Effector memory CD4-positive, alpha-beta T cell (primary cell): ENCODE results near the gene OSBPL2.

Experiments used
- DNase-seq, 3 donors: peaks; one replicate each; pipeline ENCODE4 v3.0.0-alpha.2; 2020
- H3K27ac ChIP-seq: 2 replicates; pipeline ENCODE4 v1.7.0; 2013; ENCODE audit warnings: mild to moderate bottlenecking, low read length, moderate library complexity; ENCODE audit not compliant: insufficient read depth, poor library complexity, severe bottlenecking
- H3K27me3 ChIP-seq: replicated peaks from 2 replicates; pipeline ENCODE4 v1.7.0; 2013; ENCODE audit warnings: mild to moderate bottlenecking, low read length; ENCODE audit not compliant: insufficient read depth, control insufficient read depth, poor library complexity, severe bottlenecking
- H3K36me3 ChIP-seq: 2 replicates; pipeline ENCODE4 v1.7.0; 2013; ENCODE audit warnings: mild to moderate bottlenecking, low read length, moderate library complexity; ENCODE audit not compliant: control insufficient read depth, insufficient read depth
- H3K4me1 ChIP-seq: 2 replicates; pipeline ENCODE4 v1.7.0; 2013; ENCODE audit warnings: low read length, mild to moderate bottlenecking; ENCODE audit not compliant: control insufficient read depth, insufficient read depth, poor library complexity, severe bottlenecking
- H3K4me3 ChIP-seq: 2 replicates; pipeline ENCODE4 v1.7.0; 2013; ENCODE audit warnings: low read length, low read depth, mild to moderate bottlenecking; ENCODE audit not compliant: insufficient read depth, poor library complexity, severe bottlenecking
- H3K9me3 ChIP-seq: 2 replicates; pipeline ENCODE4 v1.7.0; 2013; ENCODE audit warnings: mild to moderate bottlenecking, low read length, moderate library complexity; ENCODE audit not compliant: control insufficient read depth

Gene OSBPL2

GRCh38 chr20:62311832-62312661, 73.7 kb downstream of the OSBPL2 start:
- H3K4me3 ChIP-seq: no peak overlapping the region
- H3K36me3 ChIP-seq: peaks cover 23% of the 10 kb centered on the region
- no peaks in the 10 kb centered on the region for H3K9me3 ChIP-seq
- H3K4me1 ChIP-seq: no peaks in the 10 kb centered on the region
- H3K27me3 ChIP-seq: no peaks in the 10 kb centered on the region
- DNase-seq: no peak
- H3K27ac ChIP-seq: no peak overlapping the region

GRCh38 chr20:62312662-62312977, 74.3 kb downstream of the OSBPL2 start:
- no peak for DNase-seq
- Histone ChIP-seq H3K36me3 (peaks cover 17% of the 10 kb centered on the region), H3K4me1 (no peaks in the 10 kb centered on the region), H3K27me3 (no peaks in the 10 kb centered on the region), H3K4me3 (no peak overlapping the region), H3K9me3 (no peaks in the 10 kb centered on the region), H3K27ac (no peak overlapping the region)

- Histone ChIP-seq H3K36me3 (peaks cover 13% of the 10 kb centered on the region), H3K9me3 (no peaks in the 10 kb centered on the region), H3K27ac (no peak overlapping the region), H3K27me3 (no peaks in the 10 kb centered on the region), H3K4me3 (no peak overlapping the region), H3K4me1 (no peaks in the 10 kb centered on the region)
- DNase-seq: no peak
Observed at GRCh38 chr20:62313021-62313420, 74.7 kb downstream of the OSBPL2 start.

- H3K27ac ChIP-seq: no peak overlapping the region
- H3K4me3 ChIP-seq: no peak overlapping the region
- H3K9me3 ChIP-seq: no peaks in the 10 kb centered on the region
- H3K4me1 ChIP-seq: no peaks in the 10 kb centered on the region
- H3K27me3 ChIP-seq: no peaks in the 10 kb centered on the region
- no peak for DNase-seq
- peaks cover 6% of the 10 kb centered on the region for H3K36me3 ChIP-seq
Observed at GRCh38 chr20:62313460-62314338, 75.4 kb downstream of the OSBPL2 start.

GRCh38 chr20:62314339-62314638, 76.0 kb downstream of the OSBPL2 start:
- H3K4me3 ChIP-seq: no peak overlapping the region
- no peaks in the 10 kb centered on the region for H3K4me1 ChIP-seq
- H3K36me3 ChIP-seq: peaks cover under 1% of the 10 kb centered on the region
- H3K27me3 ChIP-seq: no peaks in the 10 kb centered on the region
- no peak overlapping the region for H3K27ac ChIP-seq
- H3K9me3 ChIP-seq: no peaks in the 10 kb centered on the region
- no peak for DNase-seq

GRCh38 chr20:62314711-62315302, 76.5 kb downstream of the OSBPL2 start:
- Histone ChIP-seq H3K27me3 (no peaks in the 10 kb centered on the region), H3K36me3 (no peaks in the 10 kb centered on the region), H3K4me1 (no peaks in the 10 kb centered on the region), H3K9me3 (no peaks in the 10 kb centered on the region), H3K4me3 (no peak overlapping the region), H3K27ac (no peak overlapping the region)
- no peak for DNase-seq

- Histone ChIP-seq H3K4me1 (no peaks in the 10 kb centered on the region), H3K4me3 (no peak overlapping the region), H3K27me3 (no peaks in the 10 kb centered on the region), H3K36me3 (no peaks in the 10 kb centered on the region), H3K27ac (no peak overlapping the region), H3K9me3 (no peaks in the 10 kb centered on the region)
- DNase-seq: no peak
Observed at GRCh38 chr20:62315773-62316172, 77.5 kb downstream of the OSBPL2 start.

- no peak for DNase-seq
- Histone ChIP-seq H3K4me3 (no peak overlapping the region), H3K36me3 (no peaks in the 10 kb centered on the region), H3K27ac (no peak overlapping the region), H3K4me1 (no peaks in the 10 kb centered on the region), H3K27me3 (no peaks in the 10 kb centered on the region), H3K9me3 (no peaks in the 10 kb centered on the region)
Observed at GRCh38 chr20:62316331-62317166, 78.2 kb downstream of the OSBPL2 start.

GRCh38 chr20:62317167-62317655, 78.9 kb downstream of the OSBPL2 start:
- H3K27ac ChIP-seq: no peak overlapping the region
- no peaks in the 10 kb centered on the region for H3K36me3 ChIP-seq
- DNase-seq: no peak

More at GRCh38 chr20:62317167-62317655, 78.9 kb downstream of the OSBPL2 start:
- H3K4me3 ChIP-seq: no peak overlapping the region
- H3K27me3 ChIP-seq: no peaks in the 10 kb centered on the region
- H3K9me3 ChIP-seq: no peaks in the 10 kb centered on the region
- no peaks in the 10 kb centered on the region for H3K4me1 ChIP-seq
